Mesothelial cell of epicardium (in vitro differentiated cells): Measurements from ENCODE around the gene ZNF555. TPM values are rescaled to one million over a fixed set of nuclear protein-coding genes. Genes with fewer than 3 reads are reported as not detected.

Source experiments
- DNase-seq, 2 experiments: peaks; one replicate each; pipeline ENCODE4 v3.0.0; 2021; ENCODE audit warnings: low spot score in 2 of 2; ENCODE audit not compliant: unreplicated experiment in 2 of 2
- H3K27ac Mint-ChIP-seq: 2 replicates; pipeline ENCODE4 v1.8.0; 2021; ENCODE audit warnings: mixed read lengths
- H3K27me3 Mint-ChIP-seq: 2 replicates; pipeline ENCODE4 v1.8.0; 2021; ENCODE audit warnings: low read depth, mixed read lengths
- H3K36me3 Mint-ChIP-seq: 2 replicates; pipeline ENCODE4 v1.8.0; 2021; ENCODE audit warnings: mixed read lengths
- H3K4me1 Mint-ChIP-seq: 2 replicates; pipeline ENCODE4 v1.8.0; 2021; ENCODE audit warnings: mixed read lengths
- H3K4me3 Mint-ChIP-seq: 2 replicates; pipeline ENCODE4 v1.8.0; 2021; ENCODE audit warnings: mild to moderate bottlenecking, moderate library complexity, mixed read lengths
- H3K9me3 Mint-ChIP-seq: 2 replicates; pipeline ENCODE4 v1.8.0; 2021; ENCODE audit warnings: mixed read lengths
- total RNA-seq: library from RNA; stranded (reverse); gene quantifications from 3 replicates; pipeline ENCODE4 v1.2.1, GENCODE V29; 2021
- TF ChIP-seq, protein P1 (sequence below): fragments of 200-600 bp; sonication (generic); IDR thresholded peaks from one replicate; pipeline ENCODE4 v1.5.0; 2021; ENCODE audit warnings: antibody characterized with exemption; ENCODE audit not compliant: unreplicated experiment

Gene ZNF555
- total RNA-seq, 1 donor from 2014 or later = 10.6 TPM

DNA sequence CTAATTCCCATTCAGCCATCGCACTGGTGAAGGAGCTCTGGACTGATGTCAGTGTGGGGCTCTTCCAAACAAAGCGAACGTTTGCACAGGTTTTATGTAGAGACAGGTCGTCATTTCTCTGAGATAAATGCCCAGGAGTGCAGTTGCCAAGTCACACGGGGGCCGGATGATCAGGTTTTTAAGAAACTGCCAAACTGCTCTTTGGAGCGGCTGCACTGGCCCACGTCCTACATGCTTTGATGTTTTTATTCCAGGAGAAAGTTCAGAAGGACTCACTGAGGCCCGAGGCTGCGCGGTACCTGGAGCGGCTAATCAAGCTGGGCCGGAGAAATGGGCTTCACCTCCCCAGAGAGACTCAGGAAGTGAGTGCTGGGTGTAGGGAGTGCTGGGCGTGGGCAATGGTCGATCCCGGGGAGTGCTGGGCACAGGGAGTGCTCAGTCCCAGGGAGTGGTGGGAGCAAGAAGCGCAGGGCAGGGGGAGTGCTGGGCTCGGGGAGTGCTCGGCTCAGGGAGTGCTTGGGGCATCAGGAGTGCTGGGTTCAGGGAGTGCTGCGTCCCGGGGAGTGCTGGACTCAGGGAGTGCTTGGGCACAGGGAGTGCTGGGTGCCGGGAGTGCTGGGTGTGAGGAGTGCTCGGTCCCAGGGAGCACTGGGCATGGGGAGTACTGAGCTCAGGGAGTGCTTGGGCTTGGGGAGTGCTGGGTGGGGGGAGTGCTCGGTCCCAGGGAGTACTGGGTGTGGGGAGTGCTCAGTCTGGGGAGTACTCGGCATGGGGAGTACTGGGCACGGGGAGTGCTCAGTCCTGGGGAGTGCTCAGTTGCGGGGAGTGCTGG, 45.2 kb upstream of the ZNF555 start:
- TF ChIP-seq, protein P1, sequence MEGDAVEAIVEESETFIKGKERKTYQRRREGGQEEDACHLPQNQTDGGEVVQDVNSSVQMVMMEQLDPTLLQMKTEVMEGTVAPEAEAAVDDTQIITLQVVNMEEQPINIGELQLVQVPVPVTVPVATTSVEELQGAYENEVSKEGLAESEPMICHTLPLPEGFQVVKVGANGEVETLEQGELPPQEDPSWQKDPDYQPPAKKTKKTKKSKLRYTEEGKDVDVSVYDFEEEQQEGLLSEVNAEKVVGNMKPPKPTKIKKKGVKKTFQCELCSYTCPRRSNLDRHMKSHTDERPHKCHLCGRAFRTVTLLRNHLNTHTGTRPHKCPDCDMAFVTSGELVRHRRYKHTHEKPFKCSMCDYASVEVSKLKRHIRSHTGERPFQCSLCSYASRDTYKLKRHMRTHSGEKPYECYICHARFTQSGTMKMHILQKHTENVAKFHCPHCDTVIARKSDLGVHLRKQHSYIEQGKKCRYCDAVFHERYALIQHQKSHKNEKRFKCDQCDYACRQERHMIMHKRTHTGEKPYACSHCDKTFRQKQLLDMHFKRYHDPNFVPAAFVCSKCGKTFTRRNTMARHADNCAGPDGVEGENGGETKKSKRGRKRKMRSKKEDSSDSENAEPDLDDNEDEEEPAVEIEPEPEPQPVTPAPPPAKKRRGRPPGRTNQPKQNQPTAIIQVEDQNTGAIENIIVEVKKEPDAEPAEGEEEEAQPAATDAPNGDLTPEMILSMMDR = no peak
- no peaks in the 10 kb centered on the region for H3K4me1 Mint-ChIP-seq
- H3K27me3 Mint-ChIP-seq = no peaks in the 10 kb centered on the region
- no peak overlapping the region for H3K4me3 Mint-ChIP-seq
- H3K27ac Mint-ChIP-seq = no peak overlapping the region
- H3K36me3 Mint-ChIP-seq = peaks cover 27% of the 10 kb centered on the region
- no peaks in the 10 kb centered on the region for H3K9me3 Mint-ChIP-seq
- no peak for DNase-seq

DNA sequence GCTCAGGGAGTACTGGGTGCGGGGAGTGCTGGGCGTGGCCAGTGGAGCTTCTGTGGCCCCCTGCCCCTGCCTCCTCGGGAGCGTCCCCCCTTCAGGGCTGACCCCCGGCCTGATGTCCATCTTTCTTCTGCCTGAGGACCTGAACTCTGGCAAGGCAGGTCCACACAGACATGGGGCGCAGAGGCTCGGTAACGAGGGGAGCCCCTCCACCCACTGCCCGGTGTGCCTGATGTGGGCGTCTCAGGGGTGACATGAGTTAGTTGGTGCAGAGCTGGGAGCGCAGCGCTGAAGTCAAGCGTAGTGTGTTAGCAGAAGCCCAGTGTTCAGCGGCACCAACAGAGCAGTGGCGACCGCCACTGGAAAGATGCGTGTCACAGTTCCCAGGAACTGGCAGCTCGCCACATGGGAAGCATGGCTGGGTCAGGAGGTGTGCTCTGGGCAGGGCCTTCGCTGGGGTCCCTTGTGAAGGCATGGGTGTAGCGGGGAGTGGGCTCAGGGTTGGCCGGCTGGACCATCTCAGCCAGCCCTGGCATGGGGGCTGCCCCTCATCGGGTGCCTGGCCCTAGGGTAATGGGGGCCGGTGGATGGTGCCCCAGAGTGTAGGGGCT, 44.5 kb upstream of the ZNF555 start:
- Mint-ChIP-seq H3K27me3 (no peaks in the 10 kb centered on the region), H3K27ac (no peak overlapping the region), H3K36me3 (peaks cover 28% of the 10 kb centered on the region), H3K9me3 (no peaks in the 10 kb centered on the region), H3K4me3 (no peak overlapping the region), H3K4me1 (no peaks in the 10 kb centered on the region)
- TF ChIP-seq, protein P1 = no peak
- no peak for DNase-seq

DNA sequence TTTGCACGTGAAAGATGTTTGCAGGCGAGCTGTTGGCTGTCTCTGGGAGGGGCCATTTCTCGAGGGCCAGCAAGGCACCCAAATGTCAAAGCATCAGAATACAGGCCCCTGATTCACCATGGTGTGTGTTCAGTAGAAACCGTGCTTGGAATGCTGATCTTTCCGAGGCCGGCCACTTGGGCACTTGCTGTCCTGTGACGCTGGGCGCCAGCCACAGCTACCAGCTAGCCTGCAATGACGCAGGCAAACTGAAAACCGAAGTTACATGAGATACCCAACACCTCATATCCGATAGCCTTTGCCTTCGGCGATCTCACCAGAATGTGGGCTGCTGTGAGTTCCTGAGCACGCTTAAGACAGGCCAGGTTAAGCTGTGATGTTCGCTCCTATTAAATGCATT, 44.0 kb upstream of the ZNF555 start:
- TF ChIP-seq, protein P1 = no peak
- no peaks in the 10 kb centered on the region for H3K9me3 Mint-ChIP-seq
- no peak overlapping the region for H3K27ac Mint-ChIP-seq
- no peaks in the 10 kb centered on the region for H3K27me3 Mint-ChIP-seq
- no peak for DNase-seq
- H3K4me3 Mint-ChIP-seq = no peak overlapping the region
- peaks cover 30% of the 10 kb centered on the region for H3K36me3 Mint-ChIP-seq
- no peaks in the 10 kb centered on the region for H3K4me1 Mint-ChIP-seq

DNA sequence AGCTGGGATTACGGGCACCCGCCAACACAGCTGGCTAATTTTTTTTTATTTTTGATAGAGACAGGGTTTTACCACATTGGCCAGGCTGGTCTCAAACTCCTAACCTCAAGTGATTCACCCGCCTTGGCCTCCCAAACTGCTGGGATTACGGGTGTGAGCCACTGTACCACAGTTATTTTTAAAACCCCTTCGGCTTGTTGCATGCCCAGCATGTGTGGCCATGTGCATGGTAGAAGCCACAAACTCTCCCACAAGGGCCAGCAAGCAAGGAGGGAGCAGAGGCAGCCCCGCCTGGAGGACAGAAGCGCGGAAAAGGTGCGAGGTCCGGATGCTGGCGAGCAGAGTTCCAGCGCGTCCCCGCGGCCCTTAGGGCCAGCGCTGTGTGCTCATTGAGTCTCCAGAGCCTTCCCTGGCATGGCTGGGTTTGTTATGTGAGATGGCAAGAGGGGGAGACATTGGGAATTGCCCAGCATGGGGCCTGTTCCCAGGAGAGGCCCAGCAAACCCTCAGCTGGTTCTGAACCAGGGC, 43.1 kb upstream of the ZNF555 start:
- H3K4me3 Mint-ChIP-seq = no peak overlapping the region
- no peak overlapping the region for H3K27ac Mint-ChIP-seq
- no peaks in the 10 kb centered on the region for H3K4me1 Mint-ChIP-seq
- no peaks in the 10 kb centered on the region for H3K27me3 Mint-ChIP-seq
- H3K36me3 Mint-ChIP-seq = peaks cover 34% of the 10 kb centered on the region
- H3K9me3 Mint-ChIP-seq = no peaks in the 10 kb centered on the region
- TF ChIP-seq, protein P1 = no peak
- no peak for DNase-seq

DNA sequence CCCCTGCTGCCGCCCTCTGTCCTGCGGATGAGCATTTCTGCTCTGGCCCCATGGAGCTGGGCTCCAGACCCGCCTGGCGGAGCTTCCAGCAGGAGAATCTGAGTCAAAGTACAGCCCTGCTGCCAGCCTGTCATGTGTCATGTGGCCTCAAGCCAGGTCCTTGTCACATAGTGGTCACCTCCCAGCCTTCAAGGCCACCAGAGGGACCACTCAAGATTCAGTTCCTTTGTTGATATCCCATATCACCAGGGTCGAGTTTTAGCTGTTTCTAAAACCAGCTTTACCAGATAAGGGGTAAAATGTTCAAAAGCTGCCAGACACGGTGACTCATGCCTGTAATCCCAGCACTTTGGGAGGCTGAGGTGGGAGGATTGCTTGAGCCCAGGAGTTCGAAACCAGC, 42.5 kb upstream of the ZNF555 start:
- Mint-ChIP-seq H3K27ac (no peak overlapping the region), H3K36me3 (peaks cover 31% of the 10 kb centered on the region), H3K27me3 (no peaks in the 10 kb centered on the region), H3K4me1 (no peaks in the 10 kb centered on the region), H3K4me3 (no peak overlapping the region), H3K9me3 (no peaks in the 10 kb centered on the region)
- TF ChIP-seq, protein P1 = no peak
- DNase-seq = no peak
